GDM1 (cell line): Measurements from ENCODE around the gene BRD9.
"Not testable (repeated sequence)": the region's sequence is repeated elsewhere in the genome, so short reads cannot be mapped to it uniquely, and the experiment has no call there.

Experiments
- DNase-seq: peaks from one replicate; lab custom pipeline; 2025; lab: John Stamatoyannopoulos, UW

Gene BRD9

DNA sequence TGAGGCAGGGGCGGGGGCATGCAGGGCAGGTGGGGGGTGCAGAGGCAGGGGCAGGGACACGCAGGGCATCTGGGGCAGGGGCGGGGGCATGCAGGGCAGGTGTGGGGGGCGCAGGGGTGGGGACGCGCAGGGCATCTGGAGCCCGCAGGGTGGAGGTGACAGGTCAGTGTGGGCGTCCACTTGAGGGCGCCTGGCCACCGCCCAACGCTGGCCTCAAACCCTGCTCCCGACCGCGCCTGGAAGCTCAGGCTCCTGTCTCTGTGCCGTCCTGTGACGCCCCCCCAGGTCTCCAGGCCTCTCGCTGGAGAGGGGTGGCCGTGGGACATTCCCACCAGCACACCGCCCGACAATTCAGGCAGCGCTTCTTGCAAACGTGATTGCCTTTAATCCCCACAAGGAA lies 48.7 kb downstream of the BRD9 start:
- not testable (repeated sequence) for DNase-seq

- DNase-seq: not testable (repeated sequence)
These were observed 49.2 kb downstream of the BRD9 start for GRCh38 chr5:843371-843770.

GRCh38 chr5:842402-843221 lies 50.0 kb downstream of the BRD9 start:
- DNase-seq: not testable (repeated sequence)

DNA sequence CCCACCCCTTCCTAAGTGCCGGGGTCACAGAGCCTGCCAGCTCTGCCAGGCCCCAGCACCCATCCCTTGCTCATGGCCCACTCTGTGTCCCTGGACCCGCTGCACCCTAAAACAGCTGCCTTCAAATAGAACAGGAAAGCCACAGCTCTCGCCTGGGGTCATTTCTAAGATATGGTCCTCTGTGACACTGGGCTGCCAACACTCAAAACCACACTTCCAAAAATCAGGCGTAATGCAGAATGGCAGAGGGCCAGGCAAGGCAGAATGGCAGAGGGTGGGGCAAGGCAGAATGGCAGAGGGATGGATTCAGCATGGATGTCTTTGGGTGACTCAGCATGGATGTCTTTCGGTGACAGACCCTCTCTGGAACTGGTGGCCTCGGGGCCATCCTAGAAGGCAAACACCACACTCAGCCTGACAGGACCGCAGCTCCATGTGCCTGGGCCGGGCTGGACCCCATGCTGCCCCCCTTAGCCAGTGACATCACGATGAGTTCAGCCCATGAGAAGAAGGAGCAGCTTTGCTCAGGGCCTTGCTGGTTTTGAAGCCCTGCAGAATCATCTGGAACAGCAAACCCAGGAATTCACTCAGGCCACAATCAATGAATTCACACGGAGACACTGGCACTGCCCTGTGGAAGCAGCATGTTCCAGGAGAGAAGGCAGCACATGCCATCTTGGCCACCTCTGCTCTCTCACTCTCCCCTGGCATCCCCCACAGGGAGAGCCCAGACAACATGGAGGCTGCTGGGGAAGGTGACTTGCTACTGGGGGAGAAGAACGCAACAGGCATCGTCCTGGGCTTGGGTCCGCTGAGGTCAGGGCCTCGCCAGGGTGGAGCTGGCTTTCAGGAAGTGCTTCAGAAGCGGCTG lies 50.8 kb downstream of the BRD9 start:
- not testable (repeated sequence) for DNase-seq

DNA sequence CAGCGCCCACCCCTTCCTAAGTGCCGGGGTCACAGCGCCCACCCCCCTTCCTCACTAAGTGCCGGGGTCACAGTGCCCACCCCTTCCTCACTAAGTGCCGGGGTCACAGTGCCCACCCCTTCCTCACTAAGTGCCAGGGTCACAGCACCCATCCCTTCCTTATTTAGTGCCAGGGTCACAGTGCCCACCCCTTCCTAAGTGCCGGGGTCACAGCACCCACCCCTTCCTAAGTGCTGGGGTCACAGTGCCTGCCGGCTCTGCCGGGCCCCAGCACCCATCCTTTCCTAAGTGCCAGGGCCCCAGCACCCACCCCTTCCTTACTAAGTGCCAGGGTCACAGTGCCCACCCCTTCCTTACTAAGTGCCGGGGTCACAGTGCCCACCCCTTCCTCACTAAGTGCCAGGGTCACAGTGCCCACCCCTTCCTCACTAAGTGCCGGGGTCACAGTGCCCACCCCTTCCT lies 51.6 kb downstream of the BRD9 start:
- DNase-seq: not testable (repeated sequence)

DNA sequence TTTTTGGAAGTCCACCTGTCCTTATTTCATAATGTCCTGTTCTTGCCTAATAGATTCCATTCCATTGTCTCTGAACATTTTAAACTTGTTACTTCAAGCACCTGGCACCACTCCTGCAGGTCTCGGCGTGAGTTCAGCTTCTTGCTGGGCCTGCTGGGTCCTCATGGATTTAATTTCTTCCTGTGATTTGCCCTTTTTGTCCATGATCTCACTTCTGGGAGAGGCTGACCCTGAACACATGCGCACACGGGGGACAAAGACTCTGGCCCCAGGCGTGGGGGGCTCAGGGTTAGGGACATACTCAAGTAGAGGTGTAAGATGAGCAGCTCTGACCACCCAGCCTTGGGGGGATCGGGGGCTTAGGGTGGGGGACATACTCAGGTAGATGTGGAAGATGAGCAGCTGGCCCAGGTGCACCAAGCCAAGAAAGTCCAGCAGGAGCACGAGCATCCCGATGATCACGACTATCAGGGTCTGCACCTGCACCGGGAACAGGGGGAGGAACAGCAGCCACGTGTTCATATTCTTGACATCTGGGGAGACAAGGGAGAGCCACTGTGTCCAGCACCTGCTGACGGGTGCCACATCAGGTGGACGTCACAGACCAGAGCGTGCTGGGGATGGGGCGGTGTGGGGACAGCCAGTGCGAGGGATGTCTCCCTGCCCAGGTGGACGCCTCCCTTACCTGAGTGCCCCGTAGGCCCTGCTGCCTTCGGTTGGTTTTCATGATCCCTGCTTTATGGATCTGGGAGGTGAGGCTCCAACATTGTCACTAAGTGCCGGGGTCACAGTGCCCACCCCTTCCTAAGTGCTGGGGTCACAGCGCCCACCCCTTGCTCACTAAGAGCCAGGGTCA lies 52.3 kb downstream of the BRD9 start:
- not testable (repeated sequence) for DNase-seq

- DNase-seq: not testable (repeated sequence)
These were observed 54.2 kb downstream of the BRD9 start for GRCh38 chr5:838431-838851.

DNA sequence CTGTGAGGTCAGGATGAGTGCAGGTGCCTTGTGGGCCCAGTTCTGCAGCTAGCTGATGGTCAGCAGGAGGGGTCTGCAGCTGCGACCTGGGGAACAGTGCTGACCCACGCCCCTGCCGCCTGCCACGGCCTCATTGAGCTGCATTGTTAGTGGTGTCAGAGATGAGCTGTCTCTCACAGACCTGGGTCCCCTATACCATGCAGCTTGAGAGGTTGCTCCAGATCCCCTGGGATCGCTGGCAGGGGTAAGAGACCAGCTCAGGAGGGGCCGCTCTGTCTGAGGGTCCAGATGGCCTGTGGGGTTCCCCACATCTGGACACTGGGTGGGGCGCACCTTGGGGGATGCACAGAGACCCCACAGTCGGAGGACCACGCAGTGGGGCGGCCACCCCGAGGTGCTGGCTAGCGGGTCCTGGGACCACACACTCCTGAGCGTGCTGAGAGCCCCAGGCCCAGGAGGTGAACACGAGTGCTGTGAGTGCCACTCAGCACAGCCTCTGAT lies 54.9 kb downstream of the BRD9 start:
- not testable (repeated sequence) for DNase-seq

- not testable (repeated sequence) for DNase-seq
These were observed 56.5 kb downstream of the BRD9 start for GRCh38 chr5:835933-836612.

DNA sequence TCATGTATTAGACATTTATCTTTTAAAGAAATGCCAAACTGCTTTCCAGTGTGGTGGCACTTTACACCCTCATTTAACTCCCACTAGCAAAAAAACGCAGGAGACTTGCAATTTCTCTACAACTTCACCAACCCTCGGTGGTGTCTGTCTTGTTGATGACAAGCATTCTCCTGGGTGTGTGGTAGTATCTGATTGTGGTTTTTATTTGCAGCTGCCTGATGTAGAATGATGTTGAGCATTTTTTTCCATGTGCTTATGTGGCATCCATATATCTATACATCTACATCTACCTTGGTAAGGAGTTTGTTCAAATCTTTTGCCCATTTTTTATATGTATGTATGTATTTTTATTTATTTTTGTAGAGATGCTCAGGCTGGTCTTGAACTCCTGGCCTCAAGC lies 58.6 kb downstream of the BRD9 start:
- DNase-seq: not testable (repeated sequence)

- DNase-seq: not testable (repeated sequence)
These were observed 64.4 kb downstream of the BRD9 start for GRCh38 chr5:828194-828593.

GRCh38 chr5:825544-825943 lies 67.1 kb downstream of the BRD9 start:
- not testable (repeated sequence) for DNase-seq

DNA sequence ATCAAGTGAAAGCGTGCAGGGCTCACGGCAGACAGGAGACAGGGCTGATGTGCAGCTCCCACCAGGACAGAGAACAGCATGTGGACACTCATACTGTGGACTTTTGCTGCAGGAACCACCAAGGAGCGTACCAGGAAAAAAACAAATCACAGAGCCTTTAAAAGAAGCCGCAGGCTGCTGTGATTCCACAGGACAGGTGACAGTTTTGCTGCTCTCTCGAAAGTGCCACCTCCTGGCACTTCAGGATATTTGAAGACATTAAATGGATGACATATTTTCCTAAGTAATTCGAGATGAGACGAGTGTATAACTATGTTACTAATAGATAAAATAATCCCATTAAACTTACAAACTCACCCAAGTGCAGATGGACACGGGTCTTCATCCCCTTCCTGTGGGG lies 71.1 kb downstream of the BRD9 start:
- DNase-seq: no peak

DNA sequence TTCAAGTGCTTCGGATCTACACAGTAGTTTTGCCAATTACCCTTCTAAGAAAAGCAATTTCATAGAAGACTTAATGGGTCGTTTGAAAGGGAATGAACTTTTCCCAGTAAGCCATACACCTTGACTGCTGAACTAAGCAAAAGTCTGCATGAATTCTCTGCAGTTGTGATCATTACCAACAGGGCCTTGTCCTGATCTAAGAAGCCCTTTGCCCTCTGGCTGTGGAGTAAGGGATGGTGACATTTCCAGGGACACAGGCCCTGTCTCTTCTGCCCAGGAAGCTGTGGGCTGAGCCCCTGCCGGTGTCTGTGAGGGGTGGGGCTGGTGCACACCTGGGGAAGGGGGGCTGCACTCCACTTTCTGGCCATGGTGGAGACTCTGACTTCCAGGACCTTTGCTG lies 72.4 kb downstream of the BRD9 start:
- DNase-seq: no peak

DNA sequence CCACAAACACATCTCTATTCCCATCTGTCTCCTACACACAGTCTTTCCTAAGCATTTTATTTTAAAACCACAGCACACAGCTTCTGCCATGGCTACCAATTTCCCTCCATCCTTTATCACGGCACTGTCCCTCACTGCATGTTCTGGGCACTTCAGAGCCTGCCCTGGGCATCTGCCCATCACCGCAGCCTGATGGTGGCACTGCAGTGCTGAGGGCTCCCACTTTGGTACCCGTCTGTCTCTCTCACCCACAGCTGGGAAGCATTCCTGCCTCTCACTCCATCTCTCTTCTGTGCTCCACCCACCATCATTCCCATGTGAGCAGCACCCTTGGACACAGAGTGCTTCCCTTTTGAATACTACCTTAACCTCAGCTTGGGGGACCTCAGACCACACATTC lies 73.5 kb downstream of the BRD9 start:
- no peak for DNase-seq

DNA sequence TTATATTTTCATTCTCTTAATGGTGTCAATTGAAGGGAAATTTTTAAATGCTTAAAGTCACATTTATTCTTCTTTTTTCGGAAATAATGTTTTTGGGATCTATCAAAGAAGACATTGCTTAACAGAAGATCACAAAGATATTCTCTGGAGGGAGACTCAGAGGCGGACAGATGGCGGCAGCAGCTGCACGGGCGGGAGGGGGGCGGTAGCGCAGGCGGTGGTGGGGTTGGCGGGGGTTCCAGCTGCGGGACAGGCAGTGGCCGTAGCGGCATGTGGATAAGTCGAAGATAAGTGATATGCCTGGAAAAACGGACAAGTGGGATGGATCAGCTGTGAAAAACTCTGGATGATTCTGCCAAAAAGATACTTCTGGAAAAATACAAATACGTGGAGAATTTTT lies 76.4 kb downstream of the BRD9 start:
- DNase-seq: no peak

GRCh38 chr5:815449-815848 lies 77.2 kb downstream of the BRD9 start:
- DNase-seq: no peak
